WTC11 (cell line): ENCODE data around the gene NUDT4B. TPM values are rescaled to one million over a fixed set of nuclear protein-coding genes. Genes with fewer than 3 reads are reported as not detected.
A peak's percentile ranks its signal among the peaks of the same experiment; 100 is the strongest.
"Not testable (repeated sequence)": the region's sequence is repeated elsewhere in the genome, so short reads cannot be mapped to it uniquely, and the experiment has no call there.

ENCODE experiments used
- ATAC-seq: fragments of 200-7000 bp; cut with Tn5 transposase; 2 replicates; pipeline ENCODE4 v1.10.0; 2021; ENCODE audit warnings: mild to moderate bottlenecking, moderate library complexity
- Bru-seq: library from RNA; stranded (reverse); fragments of 400-500 nt; gene quantifications from one replicate; lab custom pipeline; 2021; lab: Mats Ljungman, UMichigan
- CTCF ChIA-PET: fragments of 300-600 bp; sonication (Branson Sonifier 250); formaldehyde crosslinking; loops from one replicate; lab custom pipeline; 2021; ENCODE audit warnings: antibody characterized with exemption; lab: Charles Lee
- POLR2A ChIA-PET: fragments of 350-600 bp; sonication (Branson Sonifier 250); formaldehyde crosslinking; loops from one replicate; lab custom pipeline; 2021; ENCODE audit warnings: antibody characterized with exemption; lab: Charles Lee
- DNase-seq: peaks from one replicate; pipeline ENCODE4 v3.0.0; 2021; ENCODE audit warnings: low spot score
- H3K27ac Mint-ChIP-seq: 2 replicates; pipeline ENCODE4 v1.8.0; 2021; ENCODE audit warnings: mixed read lengths
- H3K27me3 Mint-ChIP-seq: 2 replicates; pipeline ENCODE4 v1.8.0; 2021; ENCODE audit warnings: low read depth, mild to moderate bottlenecking, moderate library complexity, mixed read lengths
- H3K36me3 Mint-ChIP-seq: 2 replicates; pipeline ENCODE4 v1.8.0; 2021; ENCODE audit warnings: mixed read lengths
- H3K4me1 Mint-ChIP-seq: 2 replicates; pipeline ENCODE4 v1.8.0; 2022; ENCODE audit warnings: mixed read lengths
- H3K4me3 Mint-ChIP-seq: 2 replicates; pipeline ENCODE4 v1.8.0; 2021; ENCODE audit warnings: mild to moderate bottlenecking, moderate library complexity, mixed read lengths
- H3K9me3 Mint-ChIP-seq: 2 replicates; pipeline ENCODE4 v1.8.0; 2021; ENCODE audit warnings: mixed read lengths
- long read RNA-seq, 3 experiments: library from RNA in 1 of 3; library from capped mRNA in 1 of 3; library from polyadenylated mRNA in 1 of 3; unstranded in 2 of 3; stranded (forward) in 1 of 3; transcript quantifications; one replicate each; pipeline ENCODE4 v2.0.0, GENCODE V29; 2021
- total RNA-seq: library from RNA; stranded (reverse); gene quantifications from 3 replicates; pipeline ENCODE4 v1.2.3, GENCODE V29; 2021

NUDT4B gene
- total RNA-seq (not detected in 3 replicates), Bru-seq, nascent RNA (not detected)
- long read RNA-seq, experiment 1: 0 reads
- long read RNA-seq, experiment 2, partial matches to known transcripts: 0 of 2 reads
- long read RNA-seq, experiment 2, other reads (novel, unspliced or antisense): 0 of 2 reads
- long read RNA-seq, experiment 3: 0 reads

DNA sequence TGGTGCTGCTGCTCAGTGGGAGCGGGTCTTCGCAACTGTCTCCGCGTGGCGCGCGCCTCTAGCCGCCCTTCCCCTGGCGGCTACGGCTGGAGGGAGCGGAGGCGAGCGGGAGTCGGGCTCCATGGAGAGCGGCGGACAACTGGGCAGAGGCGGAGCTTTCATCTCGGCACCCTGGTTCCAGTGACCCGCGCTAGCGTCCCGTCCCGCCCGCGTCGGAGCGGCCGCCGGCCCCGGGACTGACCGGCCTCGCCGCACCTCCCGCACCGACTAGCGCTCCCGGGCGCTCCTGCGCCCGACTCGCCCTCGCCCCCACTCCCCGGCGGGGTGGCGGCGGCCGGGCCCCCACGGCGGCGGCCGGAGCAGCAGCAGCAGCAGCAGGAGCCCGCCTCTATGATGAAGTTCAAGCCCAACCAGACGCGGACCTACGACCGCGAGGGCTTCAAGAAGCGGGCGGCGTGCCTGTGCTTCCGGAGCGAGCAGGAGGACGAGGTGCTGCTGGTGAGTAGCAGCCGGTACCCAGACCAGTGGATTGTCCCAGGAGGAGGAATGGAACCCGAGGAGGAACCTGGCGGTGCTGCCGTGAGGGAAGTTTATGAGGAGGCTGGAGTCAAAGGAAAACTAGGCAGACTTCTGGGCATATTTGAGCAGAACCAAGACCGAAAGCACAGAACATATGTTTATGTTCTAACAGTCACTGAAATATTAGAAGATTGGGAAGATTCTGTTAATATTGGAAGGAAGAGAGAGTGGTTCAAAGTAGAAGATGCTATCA lies at the start of gene NUDT4B:
TSS of gene NUDT4B (plus strand) at position 212 of the 772 bp plus-strand sequence. CDS start at position 391, 179 bp downstream.
- H3K27ac Mint-ChIP-seq, POLR2A ChIA-PET, H3K4me1 Mint-ChIP-seq, H3K9me3 Mint-ChIP-seq, H3K36me3 Mint-ChIP-seq, DNase-seq, H3K27me3 Mint-ChIP-seq, H3K4me3 Mint-ChIP-seq, CTCF ChIA-PET: not testable (repeated sequence)
- ATAC-seq: peak; percentile 71

DNA sequence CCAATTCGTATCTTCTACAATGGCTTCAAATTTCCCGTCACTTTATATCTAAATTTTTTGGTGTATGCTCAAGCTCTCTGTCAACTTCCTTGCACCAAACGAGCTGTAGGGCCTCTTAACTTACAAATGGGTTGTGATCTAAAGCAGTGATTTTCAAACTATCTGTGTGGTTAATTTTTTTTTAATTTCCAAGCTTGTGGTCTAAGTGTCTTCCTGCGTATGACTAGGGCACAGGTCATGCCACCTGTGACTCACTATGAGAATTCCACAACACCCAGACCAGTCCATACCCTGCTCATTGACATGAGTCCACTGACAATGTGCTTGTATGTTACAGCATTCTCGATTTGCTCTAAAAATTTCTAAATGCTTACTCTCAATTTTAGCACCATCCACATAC lies 49.2 kb upstream of the NUDT4B start:
- H3K36me3 Mint-ChIP-seq, H3K4me3 Mint-ChIP-seq, H3K9me3 Mint-ChIP-seq, CTCF ChIA-PET, POLR2A ChIA-PET, H3K27ac Mint-ChIP-seq, H3K27me3 Mint-ChIP-seq, ATAC-seq, DNase-seq, H3K4me1 Mint-ChIP-seq: not testable (repeated sequence)

DNA sequence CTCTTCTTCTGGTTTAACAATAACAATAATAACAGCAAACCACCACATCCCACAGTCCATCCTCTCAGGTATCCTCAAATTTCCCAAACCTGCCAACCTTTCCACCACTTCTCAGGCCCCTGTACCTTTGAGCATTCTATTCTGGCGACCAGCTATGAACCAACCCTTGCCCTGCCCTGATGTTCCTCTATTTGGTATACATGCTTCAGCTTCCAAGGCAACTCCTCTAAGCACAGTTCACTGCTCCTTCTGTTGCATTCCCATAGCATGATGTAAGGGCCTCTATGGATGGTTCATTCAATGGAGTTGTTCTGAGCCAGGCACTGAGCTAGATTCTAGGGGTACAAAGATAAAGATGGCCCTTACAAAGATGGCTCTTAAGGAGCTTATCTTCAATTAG lies 46.3 kb upstream of the NUDT4B start:
- H3K4me1 Mint-ChIP-seq, H3K36me3 Mint-ChIP-seq, POLR2A ChIA-PET, DNase-seq, ATAC-seq, H3K9me3 Mint-ChIP-seq, H3K4me3 Mint-ChIP-seq, CTCF ChIA-PET, H3K27ac Mint-ChIP-seq, H3K27me3 Mint-ChIP-seq: not testable (repeated sequence)

DNA sequence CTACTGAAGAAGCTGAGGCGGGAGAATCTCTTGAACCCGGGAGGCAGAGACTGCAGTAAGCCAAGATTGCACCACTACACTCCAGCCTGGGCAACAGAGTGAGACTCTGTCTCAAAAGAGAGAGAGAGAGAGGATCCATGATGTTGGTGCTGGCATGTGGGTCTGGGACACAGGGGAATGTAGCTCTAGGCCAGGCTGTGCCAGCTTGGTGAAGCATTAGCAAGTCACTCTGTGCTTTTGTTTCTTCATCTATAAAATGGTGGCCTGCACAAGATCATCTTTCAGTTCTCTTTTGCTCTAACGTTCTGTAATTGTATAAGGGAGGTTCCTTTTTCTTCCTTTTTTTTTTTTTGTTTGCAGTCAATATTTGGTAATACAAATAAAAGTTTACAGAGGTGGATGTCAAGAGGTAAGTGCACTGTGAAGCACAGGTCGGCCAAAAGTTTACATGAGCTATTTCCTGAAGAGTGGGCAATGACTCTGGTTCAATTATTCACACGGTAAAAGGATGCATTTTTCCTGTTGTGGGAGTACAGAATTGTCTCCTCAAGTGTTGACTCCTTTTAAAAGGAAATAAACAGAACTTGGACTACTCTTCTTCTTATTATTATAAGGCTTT lies 44.5 kb upstream of the NUDT4B start:
- ATAC-seq, CTCF ChIA-PET, DNase-seq, H3K36me3 Mint-ChIP-seq, H3K27ac Mint-ChIP-seq, H3K27me3 Mint-ChIP-seq, H3K4me1 Mint-ChIP-seq, H3K4me3 Mint-ChIP-seq, H3K9me3 Mint-ChIP-seq, POLR2A ChIA-PET: not testable (repeated sequence)

DNA sequence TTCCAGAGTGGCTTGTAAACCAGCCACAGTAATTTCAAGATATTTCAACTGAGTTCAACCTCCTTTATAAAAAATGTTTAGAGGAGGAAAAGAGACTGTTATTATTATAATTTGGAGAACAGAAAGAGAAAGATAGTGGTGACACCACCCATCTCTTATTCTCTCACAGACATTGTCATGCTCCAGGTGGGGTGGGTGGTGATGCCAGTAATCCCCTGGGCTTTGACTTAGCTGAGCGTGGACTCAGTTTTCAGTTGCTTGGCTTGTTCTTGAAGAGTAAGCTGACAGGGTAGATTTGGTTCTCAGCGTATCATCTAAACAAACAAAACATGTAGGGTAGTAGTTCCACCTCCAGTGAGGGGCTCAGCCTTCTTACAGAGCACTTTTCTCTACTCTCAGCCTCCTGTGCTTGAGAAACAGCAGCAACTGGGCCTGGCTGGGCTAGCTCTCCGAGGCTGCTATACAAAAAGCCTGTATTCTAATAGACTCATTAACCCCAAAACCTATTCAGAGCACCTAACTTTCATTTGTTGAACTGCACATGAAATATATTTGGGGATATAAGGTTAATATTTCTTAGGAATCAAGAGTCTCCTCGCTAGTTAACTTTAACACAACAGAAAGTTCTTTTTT lies 43.1 kb upstream of the NUDT4B start:
- H3K9me3 Mint-ChIP-seq, H3K27ac Mint-ChIP-seq, H3K27me3 Mint-ChIP-seq, H3K4me1 Mint-ChIP-seq, ATAC-seq, H3K4me3 Mint-ChIP-seq, CTCF ChIA-PET, POLR2A ChIA-PET, H3K36me3 Mint-ChIP-seq, DNase-seq: not testable (repeated sequence)

DNA sequence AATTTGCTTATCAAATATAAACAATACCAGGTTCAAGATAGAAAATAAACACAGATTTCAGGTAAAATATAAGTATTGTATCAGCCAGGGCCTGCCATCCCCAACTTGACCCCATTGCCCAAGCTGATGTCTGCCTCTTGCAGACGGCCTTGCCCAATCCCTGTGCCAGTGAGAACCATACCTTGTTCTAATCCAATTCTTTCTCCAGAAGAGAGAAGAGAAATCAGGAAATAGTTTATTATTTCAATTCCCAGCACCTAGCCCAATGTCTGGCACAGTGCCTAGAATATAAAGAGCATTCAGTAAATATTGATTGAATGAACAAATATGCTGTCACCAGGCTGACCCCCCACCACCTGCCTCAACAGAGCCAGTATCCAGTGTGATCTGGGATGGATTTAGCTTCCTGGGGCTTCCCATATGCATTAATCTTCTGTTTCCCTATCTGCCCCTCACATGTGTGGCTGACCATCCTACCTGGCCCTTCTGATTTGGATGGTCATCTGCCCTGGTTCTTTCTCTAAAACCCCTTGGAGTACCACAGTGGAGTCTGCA lies 39.7 kb upstream of the NUDT4B start:
- H3K4me3 Mint-ChIP-seq, H3K27ac Mint-ChIP-seq, H3K9me3 Mint-ChIP-seq, H3K36me3 Mint-ChIP-seq, POLR2A ChIA-PET, DNase-seq, H3K27me3 Mint-ChIP-seq, ATAC-seq, CTCF ChIA-PET, H3K4me1 Mint-ChIP-seq: not testable (repeated sequence)

DNA sequence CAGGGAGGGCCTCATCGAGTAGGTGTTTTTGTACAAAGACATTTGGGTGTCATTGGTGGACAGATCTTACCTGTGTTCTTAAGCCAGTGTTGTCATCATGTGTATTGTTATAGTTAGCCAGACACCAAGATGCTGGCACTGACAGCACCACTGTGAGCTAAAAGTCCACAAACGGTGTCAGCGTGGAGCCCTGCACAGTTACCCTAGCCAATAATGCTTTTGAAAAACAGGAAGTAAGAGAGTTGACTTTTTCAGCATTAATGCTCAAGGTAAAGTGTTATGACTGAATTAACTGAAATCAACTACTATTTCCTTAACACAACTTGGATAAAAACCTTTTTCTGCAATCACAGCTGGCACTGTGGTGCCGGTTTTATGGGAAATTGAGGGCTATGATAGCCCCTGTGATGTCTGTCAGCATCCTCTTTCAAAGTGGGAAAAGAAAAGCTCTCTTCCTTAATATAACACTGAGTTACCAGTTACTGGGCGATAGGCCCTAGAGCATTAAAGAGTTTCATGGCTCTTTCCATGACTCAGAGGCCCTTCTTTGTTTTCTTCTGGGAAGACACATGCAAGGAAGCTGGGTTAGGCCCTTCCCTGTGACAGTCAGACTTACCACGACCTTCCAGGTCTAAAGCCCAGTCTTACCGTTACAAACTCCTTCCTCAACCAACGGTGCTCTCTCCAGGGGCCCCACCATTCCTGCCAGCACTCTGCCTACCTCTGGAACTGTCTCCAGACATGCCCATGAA lies 37.6 kb upstream of the NUDT4B start:
- H3K36me3 Mint-ChIP-seq, H3K9me3 Mint-ChIP-seq, POLR2A ChIA-PET, H3K4me3 Mint-ChIP-seq, CTCF ChIA-PET, H3K27me3 Mint-ChIP-seq, H3K27ac Mint-ChIP-seq, H3K4me1 Mint-ChIP-seq, ATAC-seq, DNase-seq: not testable (repeated sequence)

DNA sequence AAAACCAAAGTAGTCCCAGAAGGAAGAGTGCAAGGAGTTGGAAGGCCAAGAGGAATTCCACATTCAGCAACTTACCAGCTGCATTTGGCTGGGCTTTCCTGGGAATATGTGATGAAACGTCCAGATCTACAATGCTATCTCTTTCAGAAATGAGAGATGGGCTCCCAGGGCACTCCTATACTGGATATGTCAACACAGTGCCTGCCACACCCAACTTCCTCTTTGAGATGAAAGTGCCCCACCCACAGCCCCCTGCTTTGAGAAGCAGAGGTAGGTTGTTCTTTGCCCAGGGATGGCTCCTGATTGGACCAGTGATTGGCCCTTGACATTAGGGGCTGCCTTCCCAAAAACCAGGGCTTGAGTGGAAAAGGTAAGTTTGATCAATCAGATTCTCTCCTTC lies 36.2 kb upstream of the NUDT4B start:
- ATAC-seq, H3K9me3 Mint-ChIP-seq, H3K27me3 Mint-ChIP-seq, DNase-seq, H3K27ac Mint-ChIP-seq, POLR2A ChIA-PET, H3K4me3 Mint-ChIP-seq, CTCF ChIA-PET, H3K4me1 Mint-ChIP-seq, H3K36me3 Mint-ChIP-seq: not testable (repeated sequence)

DNA sequence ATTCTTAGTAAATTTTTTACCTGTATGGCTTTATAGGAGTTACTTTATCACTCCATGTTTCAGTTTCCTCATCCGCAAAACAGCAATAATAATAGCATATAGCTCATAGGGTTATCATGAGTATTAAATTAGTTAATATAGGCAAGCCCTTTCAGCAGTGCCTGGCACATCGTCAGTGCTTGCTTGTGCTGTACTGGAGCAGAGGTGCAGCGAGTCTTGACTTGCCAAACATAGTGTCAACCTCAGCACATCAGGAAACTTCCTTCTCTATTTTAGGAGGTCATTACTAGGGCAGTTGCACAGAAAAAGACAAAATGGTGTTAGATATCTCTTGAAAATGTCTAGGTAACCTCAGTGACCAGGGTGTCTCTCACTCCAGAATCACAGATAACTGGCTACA lies 33.1 kb upstream of the NUDT4B start:
- DNase-seq, H3K4me3 Mint-ChIP-seq, CTCF ChIA-PET, H3K36me3 Mint-ChIP-seq, H3K27ac Mint-ChIP-seq, H3K4me1 Mint-ChIP-seq, H3K27me3 Mint-ChIP-seq, ATAC-seq, POLR2A ChIA-PET, H3K9me3 Mint-ChIP-seq: not testable (repeated sequence)

DNA sequence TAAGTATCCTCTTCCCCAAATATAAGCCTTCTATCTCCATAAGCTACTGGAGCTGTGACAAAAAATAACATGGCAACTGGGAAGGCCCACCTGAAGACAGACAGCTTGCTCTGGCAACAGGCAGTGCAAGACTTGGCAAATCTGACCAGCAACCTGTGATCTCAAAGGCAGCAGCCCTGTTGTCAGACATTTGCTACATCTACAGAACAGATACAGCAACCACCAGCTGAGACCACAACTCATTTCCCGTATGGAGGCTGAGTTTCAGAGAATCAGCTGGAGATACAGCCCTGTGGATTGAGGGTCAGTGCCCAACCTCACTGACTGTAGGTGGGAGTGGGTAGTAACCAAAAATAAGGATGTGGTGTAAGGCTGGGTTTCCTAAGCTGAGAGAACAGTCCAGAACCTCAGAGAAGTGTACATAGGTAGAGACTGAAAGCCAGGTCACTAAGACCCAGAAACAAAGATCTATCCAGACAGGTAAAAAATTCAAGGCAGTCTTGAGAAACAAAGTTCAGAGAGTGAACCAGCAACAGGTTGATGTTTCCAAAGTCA lies 31.5 kb upstream of the NUDT4B start:
- DNase-seq, H3K27me3 Mint-ChIP-seq, CTCF ChIA-PET, ATAC-seq, H3K27ac Mint-ChIP-seq, H3K4me1 Mint-ChIP-seq, H3K4me3 Mint-ChIP-seq, POLR2A ChIA-PET, H3K9me3 Mint-ChIP-seq, H3K36me3 Mint-ChIP-seq: not testable (repeated sequence)

DNA sequence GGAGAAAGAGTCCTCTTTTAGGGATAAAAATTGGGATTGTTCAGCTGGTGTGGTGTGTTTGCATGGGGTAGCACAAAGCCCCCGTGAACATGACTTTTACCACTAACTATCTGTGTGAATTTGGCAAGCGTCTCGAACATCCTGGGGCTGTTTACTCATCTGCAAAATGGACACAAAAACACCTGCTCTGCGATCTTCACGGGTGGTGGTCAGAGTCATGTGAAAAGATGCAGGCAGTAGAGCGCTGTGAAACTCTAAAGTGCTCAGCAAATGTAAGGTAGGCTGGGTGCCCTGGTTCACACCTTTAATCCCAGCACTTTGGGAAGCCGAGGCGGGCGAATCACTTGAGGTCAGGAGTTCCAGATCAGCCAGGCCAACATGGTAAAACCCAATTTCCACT lies 27.7 kb upstream of the NUDT4B start:
- ATAC-seq, H3K27me3 Mint-ChIP-seq, POLR2A ChIA-PET, DNase-seq, H3K4me1 Mint-ChIP-seq, H3K27ac Mint-ChIP-seq, CTCF ChIA-PET, H3K4me3 Mint-ChIP-seq, H3K9me3 Mint-ChIP-seq, H3K36me3 Mint-ChIP-seq: not testable (repeated sequence)
